ENCODE results near the gene CNTNAP1.
"Not testable (repeated sequence)": the region's sequence is repeated elsewhere in the genome, so short reads cannot be mapped to it uniquely, and the experiment has no call there.

Gene CNTNAP1

GRCh38 chr17:42659079-42659931 is 23.0 kb upstream of the CNTNAP1 start, which contains the start of gene TUBG2:
TUBG2 (plus strand) TSS chr17:42659284; CDS start chr17:42659504, 220 bp downstream.
- Histone ChIP-seq H3K27ac (ENCODE audit: low read depth, low read length) (no peak within 1 kb of the TSS), H3K4me1 (ENCODE audit: control insufficient read depth, insufficient read depth, low read length) (peaks cover 17% of the 10 kb centered on the region), H3K9me3 (ENCODE audit: control insufficient read depth, insufficient read depth, low read depth, low read length) (no peaks in the 10 kb centered on the region), H3K4me3 (ENCODE audit: low read depth, low read length) (peak within 1 kb of the TSS; percentile 77), H3K36me3 (ENCODE audit: control insufficient read depth, insufficient read depth, low read length) (peaks cover 31% of the 10 kb centered on the region), H3K9ac (ENCODE audit: low read length) (peak within 1 kb of the TSS; percentile 77), H3K27me3 (ENCODE audit: control insufficient read depth, insufficient read depth, low read length) (no peaks in the 10 kb centered on the region)

GRCh38 chr17:42659932-42660274 is 22.4 kb upstream of the CNTNAP1 start:
- Histone ChIP-seq H3K9ac (ENCODE audit: low read length) (peak overlapping the region; percentile 77), H3K4me3 (ENCODE audit: low read depth, low read length) (peak overlapping the region; percentile 77), H3K36me3 (ENCODE audit: control insufficient read depth, insufficient read depth, low read length) (peaks cover 34% of the 10 kb centered on the region), H3K4me1 (ENCODE audit: control insufficient read depth, insufficient read depth, low read length) (peaks cover 13% of the 10 kb centered on the region)
- H3K27ac ChIP-seq (ENCODE audit: low read depth, low read length); H3K27me3 ChIP-seq (ENCODE audit: control insufficient read depth, insufficient read depth, low read length); H3K9me3 ChIP-seq (ENCODE audit: control insufficient read depth, insufficient read depth, low read depth, low read length): not testable (repeated sequence)

- peaks cover 41% of the 10 kb centered on the region for H3K36me3 ChIP-seq (ENCODE audit: control insufficient read depth, insufficient read depth, low read length)
- peaks cover 13% of the 10 kb centered on the region for H3K4me1 ChIP-seq (ENCODE audit: control insufficient read depth, insufficient read depth, low read length)
- peak overlapping the region; percentile 28; the same call in 1 of the 2 replicates for H3K4me3 ChIP-seq (ENCODE audit: low read depth, low read length)
- H3K27me3 ChIP-seq (ENCODE audit: control insufficient read depth, insufficient read depth, low read length), result no peaks in the 10 kb centered on the region
- H3K27ac ChIP-seq (ENCODE audit: low read depth, low read length), result no peak overlapping the region
- no peak overlapping the region for H3K9ac ChIP-seq (ENCODE audit: low read length)
- no peaks in the 10 kb centered on the region for H3K9me3 ChIP-seq (ENCODE audit: control insufficient read depth, insufficient read depth, low read depth, low read length)
Observed at GRCh38 chr17:42660692-42661345, 21.5 kb upstream of the CNTNAP1 start.

GRCh38 chr17:42665581-42666001 is 16.7 kb upstream of the CNTNAP1 start:
- no peaks in the 10 kb centered on the region for H3K27me3 ChIP-seq (ENCODE audit: control insufficient read depth, insufficient read depth, low read length)
- H3K9ac ChIP-seq (ENCODE audit: low read length), result no peak overlapping the region
- no peaks in the 10 kb centered on the region for H3K9me3 ChIP-seq (ENCODE audit: control insufficient read depth, insufficient read depth, low read depth, low read length)
- peaks cover 30% of the 10 kb centered on the region for H3K4me1 ChIP-seq (ENCODE audit: control insufficient read depth, insufficient read depth, low read length)
- peaks cover 74% of the 10 kb centered on the region for H3K36me3 ChIP-seq (ENCODE audit: control insufficient read depth, insufficient read depth, low read length)
- no peak overlapping the region for H3K4me3 ChIP-seq (ENCODE audit: low read depth, low read length)
- H3K27ac ChIP-seq (ENCODE audit: low read depth, low read length), result no peak overlapping the region

GRCh38 chr17:42666126-42666525 is 16.2 kb upstream of the CNTNAP1 start:
- Histone ChIP-seq H3K4me1 (ENCODE audit: control insufficient read depth, insufficient read depth, low read length) (peaks cover 29% of the 10 kb centered on the region), H3K36me3 (ENCODE audit: control insufficient read depth, insufficient read depth, low read length) (peaks cover 70% of the 10 kb centered on the region)
- H3K9ac ChIP-seq (ENCODE audit: low read length); H3K9me3 ChIP-seq (ENCODE audit: control insufficient read depth, insufficient read depth, low read depth, low read length); H3K27ac ChIP-seq (ENCODE audit: low read depth, low read length); H3K27me3 ChIP-seq (ENCODE audit: control insufficient read depth, insufficient read depth, low read length); H3K4me3 ChIP-seq (ENCODE audit: low read depth, low read length): not testable (repeated sequence)

GRCh38 chr17:42667088-42667951 is 15.0 kb upstream of the CNTNAP1 start:
- H3K36me3 ChIP-seq (ENCODE audit: control insufficient read depth, insufficient read depth, low read length), result peaks cover 59% of the 10 kb centered on the region
- H3K9ac ChIP-seq (ENCODE audit: low read length), result no peak overlapping the region
- H3K4me3 ChIP-seq (ENCODE audit: low read depth, low read length), result no peak overlapping the region
- no peak overlapping the region for H3K27ac ChIP-seq (ENCODE audit: low read depth, low read length)
- no peaks in the 10 kb centered on the region for H3K9me3 ChIP-seq (ENCODE audit: control insufficient read depth, insufficient read depth, low read depth, low read length)
- H3K27me3 ChIP-seq (ENCODE audit: control insufficient read depth, insufficient read depth, low read length), result peaks cover 16% of the 10 kb centered on the region
- H3K4me1 ChIP-seq (ENCODE audit: control insufficient read depth, insufficient read depth, low read length), result peaks cover 41% of the 10 kb centered on the region

- Histone ChIP-seq H3K9me3 (ENCODE audit: control insufficient read depth, insufficient read depth, low read depth, low read length) (no peaks in the 10 kb centered on the region), H3K4me1 (ENCODE audit: control insufficient read depth, insufficient read depth, low read length) (peaks cover 61% of the 10 kb centered on the region), H3K27me3 (ENCODE audit: control insufficient read depth, insufficient read depth, low read length) (peaks cover 38% of the 10 kb centered on the region), H3K9ac (ENCODE audit: low read length) (peak overlapping the region; percentile 15), H3K4me3 (ENCODE audit: low read depth, low read length) (peak overlapping the region; percentile 42), H3K27ac (ENCODE audit: low read depth, low read length) (no peak overlapping the region), H3K36me3 (ENCODE audit: control insufficient read depth, insufficient read depth, low read length) (peaks cover 40% of the 10 kb centered on the region)
Observed at GRCh38 chr17:42669705-42669976, 12.7 kb upstream of the CNTNAP1 start.

- Histone ChIP-seq H3K9me3 (ENCODE audit: control insufficient read depth, insufficient read depth, low read depth, low read length) (no peaks in the 10 kb centered on the region), H3K4me1 (ENCODE audit: control insufficient read depth, insufficient read depth, low read length) (peaks cover 64% of the 10 kb centered on the region), H3K27me3 (ENCODE audit: control insufficient read depth, insufficient read depth, low read length) (peaks cover 41% of the 10 kb centered on the region), H3K27ac (ENCODE audit: low read depth, low read length) (peak overlapping the region; percentile 31; the same call in 1 of the 2 replicates), H3K36me3 (ENCODE audit: control insufficient read depth, insufficient read depth, low read length) (peaks cover 40% of the 10 kb centered on the region), H3K9ac (ENCODE audit: low read length) (peak overlapping the region; percentile 61), H3K4me3 (ENCODE audit: low read depth, low read length) (peak overlapping the region; percentile 68)
Observed at GRCh38 chr17:42669977-42670788, 12.1 kb upstream of the CNTNAP1 start.

GRCh38 chr17:42670789-42671657 is 11.3 kb upstream of the CNTNAP1 start:
- Histone ChIP-seq H3K36me3 (ENCODE audit: control insufficient read depth, insufficient read depth, low read length) (peaks cover 31% of the 10 kb centered on the region), H3K27me3 (ENCODE audit: control insufficient read depth, insufficient read depth, low read length) (peaks cover 49% of the 10 kb centered on the region), H3K4me1 (ENCODE audit: control insufficient read depth, insufficient read depth, low read length) (peaks cover 69% of the 10 kb centered on the region)

More at GRCh38 chr17:42670789-42671657, 11.3 kb upstream of the CNTNAP1 start:
- Histone ChIP-seq H3K4me3 (ENCODE audit: low read depth, low read length) (peak overlapping the region; percentile 68), H3K27ac (ENCODE audit: low read depth, low read length) (no peak overlapping the region), H3K9me3 (ENCODE audit: control insufficient read depth, insufficient read depth, low read depth, low read length) (no peaks in the 10 kb centered on the region), H3K9ac (ENCODE audit: low read length) (peak overlapping the region; percentile 8)

Data from HUES6 (cell line).